Peyer's patch (tissue), 4 donors: Measurements from ENCODE around the gene PPIB. TPM values are rescaled to one million over a fixed set of nuclear protein-coding genes. Genes with fewer than 3 reads are reported as not detected.

Experiments used
- DNase-seq, 3 donors: peaks; one replicate each; pipeline ENCODE4 v3.0.0-alpha.2; 2017 to 2019
- H3K27ac ChIP-seq, 4 donors: fragments of 200-600 bp; sonication (generic); one replicate each; pipeline ENCODE4 v1.5.1; 2016 to 2019
- H3K27me3 ChIP-seq, 2 donors: fragments of 200-600 bp; sonication (generic); one replicate each; pipeline ENCODE4 v1.5.1; 2019
- H3K36me3 ChIP-seq, 3 donors: fragments of 200-600 bp; sonication (generic); one replicate each; pipeline ENCODE4 v1.5.1; 2016 to 2019
- H3K4me1 ChIP-seq, 4 donors: fragments of 200-600 bp; sonication (generic); one replicate each; pipeline ENCODE4 v1.5.1; 2016 to 2019
- H3K4me3 ChIP-seq, 4 donors: fragments of 200-600 bp; sonication (generic); 1 replicate in 3 of 4; 2 replicates in 1 of 4; pipeline ENCODE4 v1.5.1; 2016 to 2019; ENCODE audit warnings: mild to moderate bottlenecking in 1 of 4
- H3K9me3 ChIP-seq, 4 donors: fragments of 200-600 bp; sonication (generic); one replicate each; pipeline ENCODE4 v1.5.1; 2016 to 2019; ENCODE audit warnings: mild to moderate bottlenecking in 1 of 4
- POLR2A ChIP-seq, 2 donors: fragments of 450-650 bp; IDR thresholded peaks; one replicate each; pipeline ENCODE4 v1.5.1; 2017; ENCODE audit warnings: antibody characterized with exemption in 2 of 2, mild to moderate bottlenecking in 2 of 2, moderate library complexity in 2 of 2
- total RNA-seq, 4 donors: library from RNA; depleted of rRNA; stranded (reverse); fragments of >200 nt; gene quantifications; one replicate each; pipeline ENCODE4 v1.1.0, GENCODE V29; 2016
- TF ChIP-seq, protein P1 (sequence below), 6 experiments: fragments of 450-650 bp in 4 of 6; fragments of 200-600 bp in 2 of 6; sonication (generic) in 1 of 6; IDR thresholded peaks; one replicate each; pipeline ENCODE4 v1.5.1; 2017 to 2019; ENCODE audit warnings: antibody characterized with exemption in 6 of 6, mild to moderate bottlenecking in 3 of 6, moderate library complexity in 1 of 6

PPIB gene
- total RNA-seq, 4 donors from 2014 or later: 120 to 244 (median 200) TPM

DNA sequence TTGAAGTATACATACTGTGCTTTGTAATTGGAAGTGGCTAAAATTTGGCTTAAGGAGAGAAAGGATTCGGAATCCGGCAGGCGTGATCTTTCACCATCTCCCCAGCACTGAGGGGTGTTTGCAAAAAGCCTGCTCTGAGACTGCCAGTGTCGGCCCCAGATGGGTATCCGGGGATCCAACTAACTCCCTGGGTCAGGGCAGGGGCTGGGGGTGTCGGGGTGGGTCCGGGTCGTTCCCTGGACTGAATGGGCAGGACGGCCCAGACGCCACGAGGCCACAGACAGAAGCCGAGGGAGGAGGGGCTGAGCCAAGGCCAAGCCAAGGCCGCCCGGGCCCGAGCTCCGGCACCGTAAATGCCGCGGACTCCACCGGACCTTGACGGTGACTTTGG is 349 bp downstream of the PPIB start:
- Histone ChIP-seq H3K36me3 (peaks cover 0 to 41% (median 7%) of the 10 kb centered on the region in 3 donors), H3K27ac (peak overlapping the region; percentile 78 to 90 (median 84)), H3K4me1 (peaks cover 0 to 29% (median 13%) of the 10 kb centered on the region in 4 donors), H3K9me3 (no peaks in the 10 kb centered on the region), H3K27me3 (no peaks in the 10 kb centered on the region), H3K4me3 (peak overlapping the region; percentile 62 to 85 (median 79))
- TF ChIP-seq, protein P1, sequence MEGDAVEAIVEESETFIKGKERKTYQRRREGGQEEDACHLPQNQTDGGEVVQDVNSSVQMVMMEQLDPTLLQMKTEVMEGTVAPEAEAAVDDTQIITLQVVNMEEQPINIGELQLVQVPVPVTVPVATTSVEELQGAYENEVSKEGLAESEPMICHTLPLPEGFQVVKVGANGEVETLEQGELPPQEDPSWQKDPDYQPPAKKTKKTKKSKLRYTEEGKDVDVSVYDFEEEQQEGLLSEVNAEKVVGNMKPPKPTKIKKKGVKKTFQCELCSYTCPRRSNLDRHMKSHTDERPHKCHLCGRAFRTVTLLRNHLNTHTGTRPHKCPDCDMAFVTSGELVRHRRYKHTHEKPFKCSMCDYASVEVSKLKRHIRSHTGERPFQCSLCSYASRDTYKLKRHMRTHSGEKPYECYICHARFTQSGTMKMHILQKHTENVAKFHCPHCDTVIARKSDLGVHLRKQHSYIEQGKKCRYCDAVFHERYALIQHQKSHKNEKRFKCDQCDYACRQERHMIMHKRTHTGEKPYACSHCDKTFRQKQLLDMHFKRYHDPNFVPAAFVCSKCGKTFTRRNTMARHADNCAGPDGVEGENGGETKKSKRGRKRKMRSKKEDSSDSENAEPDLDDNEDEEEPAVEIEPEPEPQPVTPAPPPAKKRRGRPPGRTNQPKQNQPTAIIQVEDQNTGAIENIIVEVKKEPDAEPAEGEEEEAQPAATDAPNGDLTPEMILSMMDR (IDR thresholded peaks at IDR 0.05): no peak
- no peak for TF ChIP-seq POLR2A (IDR thresholded peaks at IDR 0.05)
- peak in 1 of 3 donors; percentile 52 for DNase-seq

DNA sequence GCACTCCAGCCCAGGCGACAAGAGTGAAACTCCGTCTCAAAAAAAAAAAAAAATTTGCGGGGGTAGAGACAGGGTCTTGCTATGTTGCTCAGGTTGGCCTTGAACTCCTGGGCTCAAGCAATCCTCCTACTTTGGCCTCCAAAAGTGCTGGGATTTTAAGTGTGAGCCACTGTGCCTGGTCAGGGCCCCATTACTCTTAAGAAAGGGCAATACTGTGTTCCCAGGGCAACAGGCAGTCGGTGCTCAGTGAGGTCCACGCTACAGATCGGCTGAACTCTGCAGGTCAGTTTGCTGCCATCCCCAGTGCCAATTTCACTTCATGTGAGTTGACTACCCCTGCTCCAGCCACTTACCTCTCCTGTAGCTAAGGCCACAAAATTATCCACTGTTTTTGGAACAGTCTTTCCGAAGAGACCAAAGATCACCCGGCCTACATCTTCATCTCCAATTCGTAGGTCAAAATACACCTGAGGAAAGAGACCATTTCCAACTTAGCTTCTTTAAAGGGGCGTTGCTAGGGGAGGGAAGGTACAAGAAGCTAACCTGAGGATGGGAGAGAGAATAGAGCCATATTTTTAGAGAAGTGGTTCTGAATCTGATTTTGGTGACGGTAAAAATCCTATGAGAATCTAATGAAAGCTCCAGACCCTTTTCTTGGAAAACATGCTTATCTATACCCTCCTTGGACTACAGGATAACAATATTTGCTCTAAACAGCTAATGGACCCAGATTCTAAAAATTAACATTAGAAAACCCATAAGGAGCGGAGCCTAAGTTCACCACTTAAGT is 939 bp downstream of the PPIB start:
- peaks cover 0 to 47% (median 7%) of the 10 kb centered on the region in 3 donors for H3K36me3 ChIP-seq
- DNase-seq: no peak
- TF ChIP-seq, protein P1 (IDR thresholded peaks at IDR 0.05): no peak
- no peak for TF ChIP-seq POLR2A (IDR thresholded peaks at IDR 0.05)
- H3K9me3 ChIP-seq: no peaks in the 10 kb centered on the region
- H3K4me1 ChIP-seq: peaks cover 0 to 29% (median 13%) of the 10 kb centered on the region in 4 donors
- no peaks in the 10 kb centered on the region for H3K27me3 ChIP-seq
- H3K27ac ChIP-seq: peak overlapping the region; percentile 78 to 90 (median 84)
- peak overlapping the region; percentile 62 to 85 (median 79) for H3K4me3 ChIP-seq

DNA sequence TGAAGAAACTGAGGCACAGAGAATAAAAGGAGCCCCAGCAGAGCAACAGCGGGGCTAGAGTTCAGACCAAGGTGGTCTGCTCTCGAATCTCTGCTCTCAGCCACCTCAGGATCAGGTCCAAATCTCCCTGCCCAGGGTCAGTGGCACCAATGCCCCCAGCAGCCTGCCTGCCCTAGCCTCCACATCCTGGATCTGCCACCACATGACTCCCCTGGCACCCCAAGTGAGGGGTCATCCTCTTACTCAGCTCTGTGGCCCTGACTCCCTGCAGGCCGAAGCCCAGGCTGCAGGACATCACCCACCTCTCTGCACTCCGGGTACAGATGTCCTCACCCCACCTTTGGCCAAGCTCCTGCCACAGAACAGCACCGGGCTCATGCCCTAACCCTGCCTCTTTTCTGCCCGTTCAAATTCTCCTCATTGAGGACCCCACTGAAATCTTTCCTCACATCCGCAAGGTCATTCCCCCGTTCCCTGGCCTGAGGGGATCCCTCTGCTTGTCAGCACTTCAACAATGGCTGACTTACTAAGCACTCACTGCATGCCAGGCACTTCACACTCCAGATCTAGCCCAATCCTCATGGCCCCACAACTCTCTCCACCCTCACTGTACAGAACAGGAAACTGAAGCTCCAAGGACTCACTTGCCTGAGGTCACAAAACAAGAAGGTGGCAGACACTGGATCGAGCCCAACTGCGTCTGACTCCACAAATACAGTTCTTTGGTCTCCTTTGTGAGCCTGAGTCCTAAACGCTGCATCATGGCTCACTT is 4.3 kb downstream of the PPIB start:
- Histone ChIP-seq H3K27me3 (no peaks in the 10 kb centered on the region), H3K9me3 (no peaks in the 10 kb centered on the region), H3K4me1 (peaks cover 0 to 28% (median 17%) of the 10 kb centered on the region in 4 donors), H3K27ac (no peak overlapping the region), H3K36me3 (peaks cover 0 to 77% (median 7%) of the 10 kb centered on the region in 3 donors), H3K4me3 (no peak overlapping the region)
- TF ChIP-seq, protein P1 (IDR thresholded peaks at IDR 0.05): no peak
- TF ChIP-seq POLR2A (IDR thresholded peaks at IDR 0.05): no peak
- no peak for DNase-seq

DNA sequence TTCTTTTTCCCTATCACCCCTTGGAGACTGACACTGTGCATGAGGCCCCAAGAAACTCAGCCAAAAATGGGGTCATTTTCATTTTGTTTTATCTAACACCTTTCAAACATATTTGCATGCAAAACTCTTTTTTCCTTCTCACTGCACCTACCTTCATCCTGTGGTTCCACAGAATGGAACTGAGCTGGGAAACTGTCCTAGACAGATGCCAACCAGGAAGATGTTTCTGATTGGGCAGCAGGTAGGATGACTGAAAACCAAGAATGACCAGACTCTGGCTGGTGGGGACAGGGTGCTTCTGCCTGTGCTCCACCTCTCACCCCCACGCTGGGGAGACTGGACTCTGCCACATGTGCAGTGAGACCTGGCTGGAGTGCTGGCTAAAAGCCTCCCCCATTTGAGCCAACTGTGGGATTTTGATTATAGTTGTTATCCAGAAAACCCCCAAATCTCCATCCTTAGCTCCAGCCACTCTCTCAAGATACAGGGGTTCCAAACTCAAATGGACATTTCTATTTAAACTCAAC is 5.2 kb downstream of the PPIB start:
- peaks cover 0 to 4% of the 10 kb centered on the region in 2 donors for H3K27me3 ChIP-seq
- H3K27ac ChIP-seq: no peak overlapping the region
- no peak overlapping the region for H3K4me3 ChIP-seq
- H3K4me1 ChIP-seq: peaks cover 0 to 36% (median 20%) of the 10 kb centered on the region in 4 donors
- TF ChIP-seq, protein P1 (IDR thresholded peaks at IDR 0.05): no peak
- no peak for TF ChIP-seq POLR2A (IDR thresholded peaks at IDR 0.05)
- DNase-seq: no peak
- no peaks in the 10 kb centered on the region for H3K9me3 ChIP-seq
- H3K36me3 ChIP-seq: peaks cover 0 to 77% (median 7%) of the 10 kb centered on the region in 3 donors

DNA sequence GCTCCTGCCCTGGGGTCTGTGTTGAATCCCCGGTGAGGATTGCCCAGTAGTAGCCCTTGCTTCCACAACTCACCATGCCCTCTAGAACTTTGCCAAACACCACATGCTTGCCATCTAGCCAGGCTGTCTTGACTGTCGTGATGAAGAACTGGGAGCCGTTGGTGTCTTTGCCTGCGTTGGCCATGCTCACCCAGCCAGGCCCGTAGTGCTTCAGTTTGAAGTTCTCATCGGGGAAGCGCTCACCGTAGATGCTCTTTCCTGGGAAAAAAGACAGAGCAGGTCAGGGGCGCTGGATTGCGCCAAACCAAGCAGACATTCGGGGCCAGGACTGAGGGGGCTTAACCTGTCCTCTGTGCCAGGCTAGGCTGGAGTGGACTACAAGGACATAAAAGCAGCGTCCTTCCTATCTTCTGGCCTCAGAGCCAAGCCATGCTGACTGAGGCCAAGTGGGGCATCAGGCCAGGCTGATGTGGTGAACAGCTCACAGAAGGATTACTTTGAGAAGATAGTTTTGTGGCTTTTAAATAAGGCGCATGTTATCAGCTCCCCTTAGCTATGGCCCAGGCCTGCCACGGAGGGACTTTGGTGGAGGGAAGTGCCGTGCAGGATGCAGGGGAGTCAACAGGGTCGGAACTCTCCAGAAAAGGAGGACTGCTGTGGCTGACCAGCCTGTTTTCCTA is 6.0 kb downstream of the PPIB start:
- TF ChIP-seq, protein P1 (IDR thresholded peaks at IDR 0.05): no peak
- TF ChIP-seq POLR2A (IDR thresholded peaks at IDR 0.05): no peak
- H3K4me3 ChIP-seq: no peak overlapping the region
- H3K27ac ChIP-seq: no peak overlapping the region
- no peak for DNase-seq
- H3K36me3 ChIP-seq: peaks cover 0 to 77% (median 7%) of the 10 kb centered on the region in 3 donors
- H3K4me1 ChIP-seq: peaks cover 5 to 40% (median 25%) of the 10 kb centered on the region in 4 donors
- peaks cover 0 to 13% of the 10 kb centered on the region in 2 donors for H3K27me3 ChIP-seq
- H3K9me3 ChIP-seq: no peaks in the 10 kb centered on the region
